OCI-LY7 (cell line): ENCODE results near the gene PLSCR2.

ENCODE experiments used
- CTCF ChIP-seq: fragments of 200-600 bp; sonication (generic); conservative IDR thresholded peaks from 2 replicates; pipeline ENCODE4 v1.5.1; 2014; ENCODE audit warnings: mild to moderate bottlenecking, antibody characterized with exemption, low read length, moderate library complexity, mixed read lengths
- EZH2phosphoT487 ChIP-seq: fragments of 200-600 bp; sonication (generic); IDR thresholded peaks from 2 replicates; pipeline ENCODE4 v1.6.1; 2018; ENCODE audit warnings: low read depth, borderline replicate concordance, mild to moderate bottlenecking, mixed run types, antibody characterized with exemption, low read length, moderate library complexity, mixed read lengths

- TF ChIP-seq CTCF, result no peak
- no peak for TF ChIP-seq EZH2phosphoT487
Observed at GRCh38 chr3:146465693-146466465, 3.5 kb downstream of the PLSCR2 start.
